GM21825 (cell line): ENCODE results near the gene HOXC4.
"Not testable (repeated sequence)": the region's sequence is repeated elsewhere in the genome, so short reads cannot be mapped to it uniquely, and the experiment has no call there.

ENCODE experiments used
- ATAC-seq: cut with Tn5 transposase; IDR thresholded peaks from one replicate; pipeline ENCODE4 v1.9.1; 2021; ENCODE audit warnings: mild to moderate bottlenecking, moderate library complexity; ENCODE audit not compliant: unreplicated experiment

Gene HOXC4

DNA sequence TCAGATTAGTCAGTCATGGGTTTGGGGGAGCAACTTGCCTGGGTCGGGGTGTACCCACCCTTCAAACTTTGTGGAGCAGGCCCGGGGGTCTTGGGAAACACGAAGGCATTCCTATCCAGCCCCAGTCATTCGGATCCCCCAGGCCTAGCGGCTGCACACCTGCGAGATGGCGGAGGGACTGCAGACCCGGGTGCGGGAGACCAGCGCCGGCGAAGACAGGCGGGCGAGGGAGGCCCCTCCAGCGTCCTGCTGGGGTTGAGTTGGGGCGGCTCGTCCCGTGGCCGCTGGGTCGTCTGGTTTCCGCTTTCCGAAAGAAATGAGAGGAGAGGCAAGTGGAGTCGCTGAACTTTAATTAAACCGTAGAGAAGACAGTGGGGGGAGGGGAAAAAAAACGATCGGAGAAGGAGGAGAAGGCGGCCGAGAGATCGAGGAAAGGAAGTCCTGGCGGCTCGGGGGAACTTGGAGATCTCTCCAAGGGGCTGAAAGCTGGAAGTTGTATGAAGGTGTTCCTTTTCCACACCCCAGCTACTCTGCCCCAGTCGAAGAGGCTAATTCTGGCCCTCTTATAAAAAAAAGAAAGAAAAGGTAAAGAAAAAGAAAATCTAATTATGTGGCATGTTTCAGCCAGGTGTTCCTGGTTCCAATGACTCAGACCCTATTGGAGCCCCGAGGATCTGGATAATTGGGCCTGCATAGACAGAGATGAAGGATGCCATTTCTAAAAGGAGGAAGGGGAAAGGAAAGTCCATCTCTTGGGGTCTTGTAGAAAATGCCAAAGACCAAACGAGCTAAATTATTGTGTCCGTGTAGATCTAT lies 28.2 kb downstream of the HOXC4 start:
- not testable (repeated sequence) for ATAC-seq

DNA sequence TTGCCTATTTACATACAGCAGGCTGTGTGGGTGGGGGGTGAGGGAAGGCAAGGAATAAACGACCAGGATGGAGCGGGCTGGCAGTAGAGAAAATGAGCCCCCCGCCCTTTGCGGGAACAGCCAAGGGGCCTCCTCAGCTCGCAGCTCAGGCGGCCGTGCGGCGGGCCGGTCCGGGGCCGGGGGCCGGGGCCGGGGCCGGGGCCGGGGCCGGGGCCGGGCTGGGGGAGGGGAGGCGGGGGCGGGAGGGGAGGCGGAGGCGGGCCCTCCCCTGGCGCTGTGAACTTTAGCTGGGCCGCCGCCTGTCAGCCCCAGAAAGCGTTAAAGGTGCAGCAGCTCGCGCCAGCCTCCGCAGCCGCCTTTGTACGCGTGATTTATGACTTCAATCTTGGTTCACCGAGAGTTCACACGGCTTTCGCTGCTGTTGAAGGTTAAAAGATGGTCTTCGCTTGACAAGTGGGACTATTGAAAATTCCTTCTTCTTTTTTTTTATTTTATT lies 28.8 kb downstream of the HOXC4 start:
- ATAC-seq, result no peak

- not testable (repeated sequence) for ATAC-seq
Measured at GRCh38 chr12:54088011-54088410, 34.4 kb downstream of the HOXC4 start.

DNA sequence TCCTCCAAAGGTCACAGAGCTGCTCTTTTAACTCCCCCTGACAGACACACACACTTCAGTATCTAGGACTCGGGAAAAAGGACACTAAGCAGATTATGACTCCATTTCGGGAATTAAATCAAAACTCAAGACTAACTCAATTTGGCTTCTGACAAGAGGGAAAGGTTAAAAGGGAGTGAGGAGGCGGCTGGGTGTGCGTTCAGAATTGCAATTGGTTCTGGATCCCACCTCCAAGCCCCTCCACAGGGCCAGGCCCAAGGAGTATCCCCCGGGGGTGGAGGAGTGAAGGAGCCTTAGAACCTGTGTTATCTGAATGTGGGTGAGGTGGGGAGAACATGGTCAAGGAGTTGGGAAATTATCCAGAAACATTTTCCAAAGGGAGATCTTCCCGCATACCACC lies 35.8 kb downstream of the HOXC4 start:
- ATAC-seq, result not testable (repeated sequence)

DNA sequence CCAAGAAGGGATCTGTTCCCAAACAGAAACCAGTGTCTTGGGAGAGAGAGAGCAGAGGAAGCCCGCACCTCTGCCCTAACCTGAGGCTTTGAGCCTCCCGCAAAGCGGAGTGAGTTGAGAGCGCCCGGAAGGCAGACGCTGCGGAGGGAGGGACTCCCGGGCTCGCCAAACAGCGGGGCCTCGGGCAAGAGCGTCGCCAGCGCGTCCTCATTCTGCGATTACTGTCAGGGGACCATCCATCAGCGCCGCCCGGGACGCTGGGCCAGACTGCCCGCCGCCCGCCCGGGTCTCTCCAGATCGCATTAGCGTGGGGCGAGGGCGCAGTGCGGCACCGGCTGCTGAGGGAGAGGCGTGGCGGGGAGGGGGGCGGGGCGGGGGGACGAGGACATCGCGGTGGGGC lies 36.7 kb downstream of the HOXC4 start:
- not testable (repeated sequence) for ATAC-seq

DNA sequence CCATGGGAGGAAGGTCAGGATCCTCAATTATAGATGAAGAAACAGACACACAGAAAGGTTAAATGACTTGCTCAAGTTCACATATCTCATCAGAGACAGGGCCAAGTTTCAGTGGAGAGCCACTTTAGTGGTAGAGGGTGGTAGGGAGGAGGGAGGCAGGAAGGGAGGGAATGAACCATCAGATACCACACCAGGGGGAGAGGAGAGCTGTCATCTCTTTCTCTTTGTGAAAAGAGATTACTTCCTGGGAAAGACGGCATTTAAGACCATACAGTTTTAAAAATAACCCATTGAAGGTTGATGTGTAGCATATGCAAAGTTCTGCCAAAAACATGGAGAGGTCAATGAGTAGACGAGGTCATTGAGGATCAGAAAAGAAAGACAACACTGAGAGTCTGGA lies 39.3 kb downstream of the HOXC4 start:
- ATAC-seq, result not testable (repeated sequence)

DNA sequence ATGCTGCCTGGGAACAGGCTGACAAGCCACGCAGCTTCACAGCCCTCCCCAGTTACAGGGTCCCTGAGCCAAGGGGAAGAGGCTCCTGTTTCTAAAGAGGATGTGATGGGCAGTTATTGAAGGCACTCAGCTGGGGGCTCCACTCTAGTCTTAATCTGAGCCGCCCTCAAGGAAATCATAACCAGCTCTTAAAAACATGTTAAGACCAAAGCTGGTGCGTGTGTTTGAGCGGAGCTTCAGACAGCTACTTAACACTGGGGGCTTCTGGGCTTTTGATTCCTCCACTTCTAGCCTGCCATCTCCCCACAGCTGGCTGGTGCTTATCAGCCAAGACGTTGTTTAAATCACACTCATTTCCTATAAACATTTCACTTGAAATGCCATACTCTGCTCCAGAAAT lies 42.3 kb downstream of the HOXC4 start:
- not testable (repeated sequence) for ATAC-seq

- ATAC-seq, result not testable (repeated sequence)
Measured at GRCh38 chr12:54098644-54099043, 45.0 kb downstream of the HOXC4 start.

GRCh38 chr12:54100588-54100987 lies 47.0 kb downstream of the HOXC4 start:
- not testable (repeated sequence) for ATAC-seq

DNA sequence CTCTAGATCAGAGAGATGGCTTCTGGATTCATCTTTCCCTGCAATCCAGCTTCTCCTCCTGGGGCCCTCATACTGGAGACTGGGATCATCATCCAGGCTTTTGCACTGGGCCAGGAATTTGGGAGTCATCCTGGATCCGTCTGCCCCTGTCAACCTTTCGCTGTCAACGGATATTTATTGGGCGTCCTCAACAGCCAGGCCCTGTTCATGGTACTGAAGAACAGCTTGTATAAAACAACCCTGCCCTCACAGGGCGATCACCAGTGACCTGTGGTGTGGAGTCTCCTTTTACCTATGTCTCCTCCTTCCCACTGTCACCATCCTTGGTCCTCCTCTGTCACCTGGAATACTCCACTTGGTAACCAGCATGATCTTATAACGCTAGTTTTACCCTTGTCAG lies 48.6 kb downstream of the HOXC4 start:
- ATAC-seq, result not testable (repeated sequence)

GRCh38 chr12:54103827-54104226 lies 50.2 kb downstream of the HOXC4 start:
- ATAC-seq, result not testable (repeated sequence)
